C4-2B (cell line): ENCODE measurements around the gene CCDC190.

ENCODE experiments used
- CTCF ChIP-seq: fragments of 450-650 bp; conservative IDR thresholded peaks from 2 replicates; pipeline ENCODE4 v1.5.1; 2017; ENCODE audit warnings: mild to moderate bottlenecking
- ZFX ChIP-seq: fragments of 450-650 bp; IDR thresholded peaks from 2 replicates; pipeline ENCODE4 v1.6.1; 2017

- TF ChIP-seq CTCF, result no peak
- TF ChIP-seq ZFX, result no peak
Measured at GRCh38 chr1:162822391-162823200, 38.4 kb downstream of the CCDC190 start.
